Measurements from ENCODE around the gene HNRNPUL1. TPM values are rescaled to one million over a fixed set of nuclear protein-coding genes. Genes with fewer than 3 reads are reported as not detected.

Gene HNRNPUL1
- total and polyA plus RNA-seq, 9 of the 15 experiments (the other 6 are each of a cell fraction or from before 2014, with no cell fraction given), result 7.3 to 211 (median 85.0) TPM

DNA sequence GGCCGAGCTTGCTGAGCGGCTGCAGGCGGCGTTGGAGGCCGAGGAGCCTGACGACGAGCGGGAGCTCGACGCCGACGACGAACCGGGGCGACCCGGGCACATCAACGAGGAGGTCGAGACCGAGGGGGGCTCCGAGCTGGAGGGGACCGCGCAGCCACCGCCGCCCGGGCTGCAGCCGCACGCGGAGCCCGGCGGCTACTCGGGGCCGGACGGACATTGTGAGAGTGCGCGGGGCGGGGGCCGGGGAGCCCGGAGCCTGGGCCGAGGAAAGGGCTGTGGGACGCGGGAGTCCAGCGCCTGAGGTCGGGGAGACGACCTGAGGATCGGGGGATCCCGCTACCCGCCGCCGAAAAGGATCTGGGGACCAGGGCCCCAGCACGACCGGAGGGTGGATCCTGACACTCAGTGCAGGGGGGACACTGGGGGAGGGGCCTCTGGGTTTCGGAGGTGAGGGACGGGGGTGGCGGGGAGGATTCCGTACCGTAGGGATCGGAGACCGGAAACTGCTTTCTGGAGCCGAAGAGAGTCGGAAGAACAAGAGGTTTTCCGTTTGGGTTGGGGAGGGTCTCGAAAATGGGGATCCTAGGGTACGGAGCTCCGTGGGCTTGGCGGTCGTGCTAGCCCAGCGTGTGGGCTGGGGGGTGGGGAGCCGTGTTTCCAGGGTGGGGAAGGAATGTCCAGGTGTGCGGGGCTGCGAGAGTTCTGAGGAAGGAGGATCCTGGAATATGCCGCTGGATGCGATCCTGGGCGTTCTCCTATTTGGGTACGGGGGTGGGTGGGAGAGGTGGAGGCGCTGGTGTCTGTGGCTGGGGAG is 616 bp downstream of the HNRNPUL1 start (continued):
- no peak for TF ChIP-seq AFF1 (IDR thresholded peaks at IDR 0.05; ENCODE audit: low read depth in 1 of 2, partially characterized antibody in 2 of 2)
- TF ChIP-seq BMI1 (IDR thresholded peaks at IDR 0.05; ENCODE audit: low read length), result no peak
- TF ChIP-seq CREM (IDR thresholded peaks at IDR 0.05; ENCODE audit: low read depth), result no peak
- TF ChIP-seq UBTF (IDR thresholded peaks at IDR 0.05; ENCODE audit: borderline replicate concordance in 1 of 2, low read depth in 2 of 2, low read length in 2 of 2), result peak; percentile 51 to 68; a peak in 2 of 4 replicates
- peak; percentile 78; the same call in 1 of the 2 replicates for TF ChIP-seq ZNF395 (CRISPR knock-in tag; IDR thresholded peaks at IDR 0.05)
- no peak for TF ChIP-seq ZFP1 (CRISPR knock-in tag; IDR thresholded peaks at IDR 0.05)
- no peak for TF ChIP-seq TCF7 (IDR thresholded peaks at IDR 0.05; ENCODE audit: borderline replicate concordance)
- peak; percentile 82; the same call in 1 of the 2 replicates for TF ChIP-seq PHF8 (IDR thresholded peaks at IDR 0.05; ENCODE audit: borderline replicate concordance, low read length)
- TF ChIP-seq PHB (CRISPR knock-in tag; IDR thresholded peaks at IDR 0.05), result peak; percentile 75; the same call in 1 of the 2 replicates
- TF ChIP-seq TAF1 (IDR thresholded peaks at IDR 0.05; ENCODE audit: control insufficient read depth, extremely low read depth, insufficient read depth, low read length, severe bottlenecking), result peak; percentile 26
- no peak for TF ChIP-seq TAF15 (IDR thresholded peaks at IDR 0.05; ENCODE audit: low read depth, low read length)
- no peak for TF ChIP-seq CCAR2 (IDR thresholded peaks at IDR 0.05; ENCODE audit: low read depth, low read length)
- TF ChIP-seq ID3 (CRISPR knock-in tag; IDR thresholded peaks at IDR 0.05), result no peak
- TF ChIP-seq ID3 (tag; IDR thresholded peaks at IDR 0.05), result no peak
- peak; percentile 3; the same call in 1 of the 2 replicates for TF ChIP-seq ZNF766 (CRISPR knock-in tag; conservative IDR thresholded peaks at IDR 0.05)
- TF ChIP-seq KDM1A (IDR thresholded peaks at IDR 0.05), result no peak
- no peak for TF ChIP-seq ZNF780A (CRISPR knock-in tag; IDR thresholded peaks at IDR 0.05)
- TF ChIP-seq KLF6 (CRISPR knock-in tag; IDR thresholded peaks at IDR 0.05; ENCODE audit: borderline replicate concordance), result no peak

Measured in K562 (cell line).